Activated CD8-positive, alpha-beta T cell treated with anti-CD3 and anti-CD28 coated beads for 36 hours (primary cell): Measurements from ENCODE around the gene NELFA. TPM values are rescaled to one million over a fixed set of nuclear protein-coding genes. Genes with fewer than 3 reads are reported as not detected.

Source experiments
- ATAC-seq: fragments of 200-7000 bp; cut with Tn5 transposase; one replicate; pipeline ENCODE4 v1.10.0; 2021; ENCODE audit warnings: mild to moderate bottlenecking, moderate library complexity
- CTCF ChIA-PET: fragments of 350-600 bp; sonication (Branson Sonifier 250); formaldehyde crosslinking; loops from one replicate; lab custom pipeline; 2021; ENCODE audit warnings: antibody characterized with exemption; lab: Charles Lee
- POLR2A ChIA-PET: fragments of 350-600 bp; sonication (Branson Sonifier 250); formaldehyde crosslinking; loops from one replicate; lab custom pipeline; 2021; ENCODE audit warnings: antibody characterized with exemption; lab: Charles Lee
- DNase-seq: peaks from one replicate; pipeline ENCODE4 v3.0.0-alpha.2; 2020
- H3K27ac Mint-ChIP-seq: one replicate; pipeline ENCODE4 v1.8.0; 2021; ENCODE audit warnings: mild to moderate bottlenecking, mixed read lengths
- H3K27me3 Mint-ChIP-seq: one replicate; pipeline ENCODE4 v1.8.0; 2021; ENCODE audit warnings: mixed read lengths
- H3K36me3 Mint-ChIP-seq: one replicate; pipeline ENCODE4 v1.8.0; 2021; ENCODE audit warnings: low read depth, mixed read lengths
- H3K4me1 Mint-ChIP-seq: one replicate; pipeline ENCODE4 v1.8.0; 2021; ENCODE audit warnings: low read depth, mixed read lengths
- H3K4me3 Mint-ChIP-seq: one replicate; pipeline ENCODE4 v1.8.0; 2021; ENCODE audit warnings: mild to moderate bottlenecking, moderate library complexity, mixed read lengths
- H3K9me3 Mint-ChIP-seq: one replicate; pipeline ENCODE4 v1.8.0; 2021; ENCODE audit warnings: mixed read lengths
- intact Hi-C: fragments of 100-400 bp; cut with micrococcal nuclease; formaldehyde crosslinking; loops from one replicate; pipeline ENCODE4 v1.10.0; 2022
- total RNA-seq, 2 experiments: library from RNA; stranded (reverse); gene quantifications; one replicate each; pipeline ENCODE4 v1.2.3, GENCODE V29; 2021
- TF ChIP-seq, protein P1 (sequence below): fragments of 200-600 bp; IDR thresholded peaks from one replicate; pipeline ENCODE4 v1.8.0; 2022; ENCODE audit warnings: antibody characterized with exemption, mild to moderate bottlenecking

Gene NELFA
- total RNA-seq, 2 experiments from 2014 or later: 43.9 to 46.3 TPM

DNA sequence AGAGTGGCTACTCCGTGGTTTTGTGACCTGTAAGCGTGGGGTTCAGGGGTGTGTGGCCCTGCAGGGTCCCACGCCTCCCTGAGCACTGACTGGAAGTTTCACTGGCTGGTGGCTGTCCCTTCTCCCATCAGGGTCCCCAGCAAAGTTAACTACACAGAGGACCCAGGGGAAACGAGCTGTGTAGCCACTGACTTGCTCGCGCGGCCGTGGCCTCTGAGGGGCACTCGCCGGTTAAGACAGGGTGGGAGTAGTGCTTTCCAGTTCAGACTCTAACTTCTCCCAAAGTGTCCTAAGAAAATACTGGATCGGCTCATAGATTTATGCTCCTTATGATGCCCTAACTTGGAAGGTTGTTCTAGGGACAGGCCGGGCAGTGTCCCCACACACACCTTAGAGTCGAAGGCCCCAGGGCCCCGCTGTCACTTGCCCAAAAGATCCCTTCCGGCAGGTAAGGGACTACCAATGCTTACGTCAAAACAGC lies 28.2 kb downstream of the NELFA start:
- Mint-ChIP-seq H3K4me1 (no peaks in the 10 kb centered on the region), H3K36me3 (peaks cover 38% of the 10 kb centered on the region), H3K27ac (no peak overlapping the region), H3K9me3 (no peaks in the 10 kb centered on the region), H3K27me3 (no peaks in the 10 kb centered on the region), H3K4me3 (no peak overlapping the region)
- ATAC-seq (no peak), DNase-seq (no peak)
- intact Hi-C loops: no loop called here
- CTCF ChIA-PET: no interaction called here
- TF ChIP-seq, protein P1, sequence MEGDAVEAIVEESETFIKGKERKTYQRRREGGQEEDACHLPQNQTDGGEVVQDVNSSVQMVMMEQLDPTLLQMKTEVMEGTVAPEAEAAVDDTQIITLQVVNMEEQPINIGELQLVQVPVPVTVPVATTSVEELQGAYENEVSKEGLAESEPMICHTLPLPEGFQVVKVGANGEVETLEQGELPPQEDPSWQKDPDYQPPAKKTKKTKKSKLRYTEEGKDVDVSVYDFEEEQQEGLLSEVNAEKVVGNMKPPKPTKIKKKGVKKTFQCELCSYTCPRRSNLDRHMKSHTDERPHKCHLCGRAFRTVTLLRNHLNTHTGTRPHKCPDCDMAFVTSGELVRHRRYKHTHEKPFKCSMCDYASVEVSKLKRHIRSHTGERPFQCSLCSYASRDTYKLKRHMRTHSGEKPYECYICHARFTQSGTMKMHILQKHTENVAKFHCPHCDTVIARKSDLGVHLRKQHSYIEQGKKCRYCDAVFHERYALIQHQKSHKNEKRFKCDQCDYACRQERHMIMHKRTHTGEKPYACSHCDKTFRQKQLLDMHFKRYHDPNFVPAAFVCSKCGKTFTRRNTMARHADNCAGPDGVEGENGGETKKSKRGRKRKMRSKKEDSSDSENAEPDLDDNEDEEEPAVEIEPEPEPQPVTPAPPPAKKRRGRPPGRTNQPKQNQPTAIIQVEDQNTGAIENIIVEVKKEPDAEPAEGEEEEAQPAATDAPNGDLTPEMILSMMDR: no peak
- POLR2A ChIA-PET: no interaction called here

DNA sequence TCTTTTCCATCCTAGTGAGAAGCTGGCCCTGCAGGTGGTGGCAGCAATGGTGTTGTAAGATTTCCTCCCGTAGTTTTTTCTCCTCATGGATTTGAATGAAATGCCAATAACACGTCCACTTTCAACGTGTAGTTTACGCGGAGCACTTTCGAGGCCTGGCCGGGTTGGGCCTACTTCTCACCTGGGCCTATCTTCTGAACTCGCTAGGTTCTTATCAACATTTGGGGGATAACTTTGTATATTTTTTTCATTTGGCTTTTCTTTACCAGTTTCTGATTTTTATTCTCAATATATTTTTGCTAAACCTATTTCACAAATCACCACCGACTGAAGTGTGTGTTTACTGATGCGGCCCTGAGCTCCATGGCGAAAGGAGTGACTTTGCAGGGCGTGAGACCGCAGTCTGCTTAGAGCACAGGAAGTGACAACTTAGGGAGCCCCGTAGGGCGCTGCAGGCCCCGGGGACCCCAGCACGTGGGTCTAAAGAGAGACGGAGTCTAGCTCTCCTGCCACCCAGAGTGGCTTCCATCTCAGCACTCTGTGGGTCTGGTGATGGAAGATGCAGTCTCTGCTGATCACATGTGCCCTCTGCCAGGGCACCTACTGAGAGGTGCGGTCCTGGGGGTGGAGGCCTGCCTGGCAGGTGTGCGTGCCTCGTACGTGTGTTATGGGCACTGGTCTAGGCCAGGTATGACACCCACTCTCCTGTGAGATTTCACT lies 29.1 kb downstream of the NELFA start:
- H3K9me3 Mint-ChIP-seq: no peaks in the 10 kb centered on the region
- ATAC-seq: no peak
- DNase-seq: no peak
- no peak overlapping the region for H3K4me3 Mint-ChIP-seq
- ChIA-PET CTCF (no interaction called here), POLR2A (interaction anchor here (1.4 kb wide), 1 partner anchor 30 kb away, joined by 3 read pairs; the partner anchor contains the start of gene NELFA)
- H3K27me3 Mint-ChIP-seq: no peaks in the 10 kb centered on the region
- H3K27ac Mint-ChIP-seq: peak overlapping the region; percentile 45
- H3K36me3 Mint-ChIP-seq: peaks cover 46% of the 10 kb centered on the region
- intact Hi-C loops: no loop called here
- H3K4me1 Mint-ChIP-seq: no peaks in the 10 kb centered on the region
- TF ChIP-seq, protein P1: no peak

DNA sequence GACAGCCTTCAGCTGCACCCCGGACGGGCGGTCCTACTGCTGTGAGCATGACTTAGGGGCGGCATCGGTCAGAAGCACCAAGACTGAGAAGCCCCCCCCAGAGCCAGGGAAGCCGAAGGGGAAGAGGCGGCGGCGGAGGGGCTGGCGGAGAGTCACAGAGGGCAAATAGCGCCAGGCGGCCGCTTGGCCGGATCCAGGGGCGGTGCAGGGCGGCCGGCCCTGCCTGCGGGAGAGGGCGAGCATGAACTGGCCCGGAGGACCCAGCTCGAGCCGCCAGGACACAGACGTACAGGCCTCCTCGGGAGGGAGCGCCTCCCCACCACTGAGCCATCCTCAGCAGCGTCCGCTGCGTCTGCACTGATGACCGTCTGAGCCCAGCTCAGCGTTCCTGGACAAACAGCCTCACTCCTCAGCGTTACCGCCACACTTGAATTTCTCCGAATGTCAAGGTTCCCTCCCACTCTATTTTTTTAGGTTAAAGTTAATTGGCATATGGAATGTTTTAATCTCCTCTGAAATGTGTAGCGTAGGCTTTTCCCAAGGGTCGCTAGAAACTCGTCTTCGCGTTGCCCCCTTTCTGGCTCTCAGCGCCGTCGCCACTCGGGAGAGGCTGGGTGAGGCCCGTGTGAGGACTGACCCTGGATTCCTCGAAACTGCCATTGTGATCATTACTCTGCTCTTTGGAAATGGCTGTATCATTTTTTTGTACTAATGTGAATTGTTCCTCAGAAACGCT lies 29.9 kb downstream of the NELFA start:
- peaks cover 50% of the 10 kb centered on the region for H3K36me3 Mint-ChIP-seq

DNA sequence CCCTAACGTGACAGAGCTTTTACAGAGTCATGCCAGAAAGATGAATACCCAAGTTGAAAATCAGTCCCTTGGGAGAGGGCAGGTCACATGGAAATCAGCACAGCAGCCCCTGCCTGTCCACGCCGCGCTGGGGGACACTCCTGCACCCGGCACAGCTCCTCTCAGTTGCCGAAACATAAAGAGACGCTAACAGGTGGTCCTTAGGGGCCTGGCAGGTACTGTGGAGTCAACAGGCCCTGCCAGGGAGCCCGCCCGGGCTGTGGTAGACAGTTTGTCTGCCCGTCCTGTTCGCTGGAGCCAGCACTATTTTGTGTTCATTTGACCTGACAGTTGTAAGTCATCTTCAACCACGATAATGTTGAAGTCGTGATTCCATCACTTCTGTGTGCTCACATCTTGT lies 30.5 kb downstream of the NELFA start:
- Mint-ChIP-seq H3K27ac (no peak overlapping the region), H3K4me1 (no peaks in the 10 kb centered on the region), H3K9me3 (no peaks in the 10 kb centered on the region), H3K27me3 (no peaks in the 10 kb centered on the region), H3K4me3 (no peak overlapping the region), H3K36me3 (peaks cover 54% of the 10 kb centered on the region)
- ChIA-PET CTCF (no interaction called here), POLR2A (no interaction called here)
- intact Hi-C loops: no loop called here
- DNase-seq: no peak
- TF ChIP-seq, protein P1: no peak
- ATAC-seq: no peak

More for the DNA sequence above, 29.9 kb downstream of the NELFA start:
- no peaks in the 10 kb centered on the region for H3K4me1 Mint-ChIP-seq
- no peak for ATAC-seq
- no peaks in the 10 kb centered on the region for H3K9me3 Mint-ChIP-seq
- POLR2A ChIA-PET: interaction anchor here (1.4 kb wide), 1 partner anchor 30 kb away, joined by 3 read pairs; the partner anchor contains the start of gene NELFA
- TF ChIP-seq, protein P1: no peak
- no peak for DNase-seq
- H3K27ac Mint-ChIP-seq: peak overlapping the region; percentile 45
- no peaks in the 10 kb centered on the region for H3K27me3 Mint-ChIP-seq
- intact Hi-C loops: no loop called here
- no peak overlapping the region for H3K4me3 Mint-ChIP-seq
- CTCF ChIA-PET: no interaction called here
